Measurements from ENCODE around the gene TRIM31. TPM values are rescaled to one million over a fixed set of nuclear protein-coding genes. Genes with fewer than 3 reads are reported as not detected.
"Not testable (repeated sequence)": the region's sequence is repeated elsewhere in the genome, so short reads cannot be mapped to it uniquely, and the experiment has no call there.

TRIM31 gene
- total RNA-seq, 2 experiments from 2014 or later, result 0.17 TPM; not detected in 1

GRCh38 chr6:30127238-30128093, 14.6 kb upstream of the TRIM31 start:
- no peaks in the 10 kb centered on the region for H3K9me3 Mint-ChIP-seq
- DNase-seq, result no peak
- H3K4me1 Mint-ChIP-seq (ENCODE audit: low read depth), result peaks cover 13% of the 10 kb centered on the region
- H3K27me3 Mint-ChIP-seq (ENCODE audit: low read depth), result peaks cover 47% of the 10 kb centered on the region
- CTCF ChIA-PET, result interaction anchor here (4.9 kb wide), 1 partner anchor 25 kb away, joined by 35 read pairs; no protein-coding TSS in a partner anchor
- H3K36me3 Mint-ChIP-seq (ENCODE audit: low read depth), result no peaks in the 10 kb centered on the region
- no peak overlapping the region for H3K4me3 Mint-ChIP-seq
- no peak overlapping the region for H3K27ac Mint-ChIP-seq
- intact Hi-C loops (cut with micrococcal nuclease), result no loop called here

DNA sequence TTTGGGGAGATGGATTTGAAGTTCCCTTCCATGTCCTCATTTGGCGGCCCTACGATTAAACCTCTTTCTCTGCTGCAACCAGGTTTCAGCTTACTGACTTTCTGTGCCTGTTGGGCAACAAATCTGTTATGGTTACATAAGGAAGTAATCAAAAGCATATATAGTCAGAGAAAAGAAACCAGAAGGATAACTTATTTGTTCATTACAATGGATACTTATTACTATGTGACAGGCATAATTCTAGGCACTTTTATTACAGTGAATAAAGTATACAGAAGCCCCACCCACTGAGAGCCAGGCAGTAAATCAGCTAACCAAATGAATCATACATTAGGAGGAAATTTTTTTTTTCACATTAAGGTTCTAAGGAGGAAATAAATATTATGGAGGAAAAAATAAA, 9.6 kb upstream of the TRIM31 start:
- CTCF ChIA-PET, result interaction anchor here (0.6 to 1.5 kb wide), 4 partner anchors 9 to 473 kb away, joined by 3 to 8 read pairs (median 5); no protein-coding TSS in a partner anchor
- DNase-seq, result no peak
- peaks cover 18% of the 10 kb centered on the region for H3K27me3 Mint-ChIP-seq (ENCODE audit: low read depth)
- intact Hi-C loops (cut with micrococcal nuclease), result no loop called here
- H3K36me3 Mint-ChIP-seq (ENCODE audit: low read depth), result no peaks in the 10 kb centered on the region
- no peaks in the 10 kb centered on the region for H3K4me1 Mint-ChIP-seq (ENCODE audit: low read depth)
- H3K27ac Mint-ChIP-seq, result no peak overlapping the region
- no peak overlapping the region for H3K4me3 Mint-ChIP-seq
- no peaks in the 10 kb centered on the region for H3K9me3 Mint-ChIP-seq

GRCh38 chr6:30121446-30122366, 8.8 kb upstream of the TRIM31 start:
- no peaks in the 10 kb centered on the region for H3K9me3 Mint-ChIP-seq

GRCh38 chr6:30118691-30119090, 5.8 kb upstream of the TRIM31 start:
- H3K27me3 Mint-ChIP-seq (ENCODE audit: low read depth); H3K9me3 Mint-ChIP-seq; intact Hi-C loops (cut with micrococcal nuclease); H3K4me3 Mint-ChIP-seq; H3K36me3 Mint-ChIP-seq (ENCODE audit: low read depth); H3K4me1 Mint-ChIP-seq (ENCODE audit: low read depth); DNase-seq; H3K27ac Mint-ChIP-seq: not testable (repeated sequence)
- CTCF ChIA-PET, result interaction anchor here (1.0 to 1.3 kb wide), 3 partner anchors 12 to 15 kb away, joined by 3 to 4 read pairs (median 3); no protein-coding TSS in a partner anchor

More at GRCh38 chr6:30121446-30122366, 8.8 kb upstream of the TRIM31 start:
- no peak for DNase-seq
- intact Hi-C loops (cut with micrococcal nuclease), result no loop called here
- no peak overlapping the region for H3K27ac Mint-ChIP-seq
- H3K4me1 Mint-ChIP-seq (ENCODE audit: low read depth), result no peaks in the 10 kb centered on the region
- peaks cover 12% of the 10 kb centered on the region for H3K27me3 Mint-ChIP-seq (ENCODE audit: low read depth)
- CTCF ChIA-PET, result interaction anchor here (0.6 to 1.5 kb wide), 4 partner anchors 10 to 472 kb away, joined by 3 to 8 read pairs (median 5); no protein-coding TSS in a partner anchor
- H3K4me3 Mint-ChIP-seq, result no peak overlapping the region
- no peaks in the 10 kb centered on the region for H3K36me3 Mint-ChIP-seq (ENCODE audit: low read depth)

GRCh38 chr6:30116724-30117123, 3.8 kb upstream of the TRIM31 start:
- H3K9me3 Mint-ChIP-seq, result no peaks in the 10 kb centered on the region
- no peak overlapping the region for H3K4me3 Mint-ChIP-seq
- no peaks in the 10 kb centered on the region for H3K36me3 Mint-ChIP-seq (ENCODE audit: low read depth)
- H3K27ac Mint-ChIP-seq, result no peak overlapping the region
- CTCF ChIA-PET, result interaction anchor here (1.0 to 2.3 kb wide), 4 partner anchors 9 to 15 kb away, joined by 4 to 6 read pairs (median 4); no protein-coding TSS in a partner anchor
- H3K4me1 Mint-ChIP-seq (ENCODE audit: low read depth), result peaks cover 11% of the 10 kb centered on the region
- DNase-seq, result no peak
- H3K27me3 Mint-ChIP-seq (ENCODE audit: low read depth), result peaks cover 7% of the 10 kb centered on the region
- intact Hi-C loops (cut with micrococcal nuclease), result no loop called here

DNA sequence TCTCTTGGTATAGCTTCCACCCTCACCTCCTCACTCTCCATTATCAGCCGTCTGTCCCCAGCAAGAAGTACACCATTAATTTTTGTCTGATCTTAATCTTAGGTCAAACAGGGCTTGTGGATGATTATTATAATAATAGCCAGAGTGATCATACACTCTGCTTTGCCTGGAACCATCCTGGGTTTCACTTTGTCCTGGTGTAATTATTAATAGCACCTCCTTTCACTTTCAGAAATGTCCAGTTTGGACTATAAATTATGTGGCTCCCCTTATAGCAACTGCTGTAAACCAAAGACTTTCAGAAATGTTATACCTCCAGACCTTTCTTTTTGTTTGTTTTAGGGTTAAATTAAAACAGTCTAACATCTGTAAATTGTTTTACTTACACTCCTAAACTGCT, 951 bp upstream of the TRIM31 start:
- no peak overlapping the region for H3K27ac Mint-ChIP-seq
- CTCF ChIA-PET, result interaction anchor here (1.8 to 2.9 kb wide), 2 partner anchors 9 to 17 kb away, joined by 3 to 16 read pairs; no protein-coding TSS in a partner anchor
- intact Hi-C loops (cut with micrococcal nuclease), result no loop called here

DNA sequence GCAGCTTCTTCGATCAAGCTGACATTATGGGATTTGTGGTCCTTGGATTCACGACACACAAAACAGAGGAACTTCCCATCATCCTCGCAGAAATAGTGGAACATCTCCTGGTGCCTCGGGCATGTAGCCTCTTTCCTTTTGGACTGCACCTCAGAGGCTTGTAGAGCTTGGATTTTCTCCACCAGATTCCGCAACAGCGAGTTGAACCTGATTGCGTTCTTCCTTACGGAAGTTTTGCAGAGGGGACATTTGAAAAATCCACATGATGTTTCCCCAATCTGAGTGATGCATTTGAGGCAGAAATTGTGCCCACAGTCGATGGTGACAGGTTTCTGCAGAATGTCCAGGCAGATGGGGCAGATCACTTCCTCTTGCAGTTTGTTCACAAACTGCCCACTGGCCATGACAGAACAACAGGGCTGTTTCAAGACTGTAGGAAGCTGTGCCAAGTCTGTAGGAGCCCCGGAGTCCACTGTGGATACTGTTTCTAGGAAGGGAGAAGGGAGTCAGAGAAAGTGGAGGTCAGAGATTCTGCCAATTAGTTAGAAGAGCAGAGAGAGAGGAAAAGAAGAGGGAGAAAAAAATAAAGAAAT, 392 bp downstream of the TRIM31 start:
- no peak for DNase-seq
- H3K36me3 Mint-ChIP-seq (ENCODE audit: low read depth), result no peaks in the 10 kb centered on the region
- intact Hi-C loops (cut with micrococcal nuclease), result no loop called here
- no peaks in the 10 kb centered on the region for H3K9me3 Mint-ChIP-seq
- no peak overlapping the region for H3K4me3 Mint-ChIP-seq
- CTCF ChIA-PET, result interaction anchor here (0.9 to 2.9 kb wide), 2 partner anchors 12 to 18 kb away, joined by 3 to 16 read pairs; no protein-coding TSS in a partner anchor
- peaks cover 25% of the 10 kb centered on the region for H3K27me3 Mint-ChIP-seq (ENCODE audit: low read depth)
- peaks cover 11% of the 10 kb centered on the region for H3K4me1 Mint-ChIP-seq (ENCODE audit: low read depth)
- H3K27ac Mint-ChIP-seq, result no peak overlapping the region

More for the DNA sequence above, 951 bp upstream of the TRIM31 start:
- Mint-ChIP-seq H3K9me3 (no peaks in the 10 kb centered on the region), H3K4me3 (no peak overlapping the region), H3K36me3 (ENCODE audit: low read depth) (no peaks in the 10 kb centered on the region), H3K27me3 (ENCODE audit: low read depth) (peaks cover 16% of the 10 kb centered on the region), H3K4me1 (ENCODE audit: low read depth) (peaks cover 11% of the 10 kb centered on the region)
- no peak for DNase-seq

DNA sequence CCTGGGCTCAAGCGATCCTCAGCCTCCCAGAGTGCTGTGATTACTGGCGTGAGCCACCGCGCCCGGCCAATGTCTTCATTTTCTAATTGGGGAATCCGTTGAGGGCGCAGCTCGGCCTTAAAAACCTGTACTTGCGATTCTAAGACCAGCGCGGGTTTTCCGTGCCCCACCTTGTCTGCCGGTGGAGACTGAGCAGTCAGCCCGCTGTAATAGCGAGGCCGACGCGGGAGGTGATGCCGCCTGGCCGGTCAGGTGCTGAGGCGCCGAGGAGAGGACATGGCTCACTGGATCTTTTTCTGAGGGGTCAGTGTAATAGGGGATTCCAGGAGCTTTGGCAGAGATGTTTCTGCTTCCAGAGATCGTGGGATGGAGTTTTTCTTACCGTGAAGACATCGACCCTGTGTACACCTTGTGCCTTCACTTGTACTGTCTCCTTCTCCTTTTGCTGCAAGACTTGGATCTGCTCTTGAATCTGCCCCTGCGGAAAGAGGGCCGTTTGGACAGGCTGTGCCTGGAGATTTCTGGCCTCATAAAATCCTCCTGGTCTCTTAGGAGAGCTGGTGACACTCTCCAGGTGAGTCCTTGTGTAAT, 1.5 kb downstream of the TRIM31 start:
- H3K27me3 Mint-ChIP-seq (ENCODE audit: low read depth), result peaks cover 26% of the 10 kb centered on the region
- H3K36me3 Mint-ChIP-seq (ENCODE audit: low read depth), result no peaks in the 10 kb centered on the region
- no peak overlapping the region for H3K27ac Mint-ChIP-seq
- CTCF ChIA-PET, result interaction anchor here (0.8 to 0.9 kb wide), 2 partner anchors 13 to 20 kb away, joined by 3 to 4 read pairs; no protein-coding TSS in a partner anchor
- peaks cover 11% of the 10 kb centered on the region for H3K4me1 Mint-ChIP-seq (ENCODE audit: low read depth)
- DNase-seq, result no peak
- H3K9me3 Mint-ChIP-seq, result no peaks in the 10 kb centered on the region
- intact Hi-C loops (cut with micrococcal nuclease), result no loop called here
- H3K4me3 Mint-ChIP-seq, result no peak overlapping the region

DNA sequence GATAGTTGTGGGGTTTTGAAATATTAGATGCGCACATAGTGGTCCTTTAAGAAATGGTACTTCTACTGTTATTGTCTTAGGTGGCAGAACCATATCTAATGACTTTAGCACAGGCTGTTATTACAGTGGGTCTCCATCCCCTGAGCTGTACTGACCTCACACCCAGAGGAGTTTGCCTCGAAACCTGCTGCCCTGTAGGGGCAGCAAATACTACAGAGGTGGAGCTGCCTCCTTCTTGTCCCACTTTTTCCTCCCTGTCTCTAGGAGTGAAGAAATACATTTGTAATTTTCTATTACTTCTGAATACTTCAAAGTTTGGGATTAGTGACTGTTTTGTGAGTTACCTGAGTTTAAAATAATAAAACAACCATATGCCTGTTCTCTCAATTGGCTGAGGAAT, 8.2 kb downstream of the TRIM31 start:
- peaks cover 29% of the 10 kb centered on the region for H3K27me3 Mint-ChIP-seq (ENCODE audit: low read depth)
- CTCF ChIA-PET, result interaction anchor here (1.0 to 7.9 kb wide), 5 partner anchors 9 to 87 kb away, joined by 3 to 227 read pairs (median 6); no protein-coding TSS in a partner anchor
- no peaks in the 10 kb centered on the region for H3K9me3 Mint-ChIP-seq
- intact Hi-C loops (cut with micrococcal nuclease), result no loop called here
- H3K4me1 Mint-ChIP-seq (ENCODE audit: low read depth), result peaks cover 31% of the 10 kb centered on the region
- H3K4me3 Mint-ChIP-seq, result no peak overlapping the region
- no peak for DNase-seq
- H3K36me3 Mint-ChIP-seq (ENCODE audit: low read depth), result no peaks in the 10 kb centered on the region
- H3K27ac Mint-ChIP-seq, result no peak overlapping the region

- peaks cover 30% of the 10 kb centered on the region for H3K27me3 Mint-ChIP-seq (ENCODE audit: low read depth)
- intact Hi-C loops (cut with micrococcal nuclease), result loop anchor here (1.0 to 2.0 kb wide), 5 partner anchors 27 to 293 kb away; partner anchors contain the start of gene PPP1R11
These were observed 9.1 kb downstream of the TRIM31 start for GRCh38 chr6:30103872-30104179.

More at GRCh38 chr6:30103872-30104179, 9.1 kb downstream of the TRIM31 start:
- H3K4me3 Mint-ChIP-seq, result peak overlapping the region; percentile 78
- no peak for DNase-seq
- no peak overlapping the region for H3K27ac Mint-ChIP-seq
- no peaks in the 10 kb centered on the region for H3K36me3 Mint-ChIP-seq (ENCODE audit: low read depth)
- CTCF ChIA-PET, result interaction anchor here (0.9 to 7.9 kb wide), 17 partner anchors 9 to 153 kb away, joined by 3 to 227 read pairs (median 6); partner anchors contain the start of genes POLR1H, RNF39 and TRIM40
- H3K4me1 Mint-ChIP-seq (ENCODE audit: low read depth), result peaks cover 39% of the 10 kb centered on the region
- H3K9me3 Mint-ChIP-seq, result no peaks in the 10 kb centered on the region
